Measurements from ENCODE around the gene SLC2A1.

DNA sequence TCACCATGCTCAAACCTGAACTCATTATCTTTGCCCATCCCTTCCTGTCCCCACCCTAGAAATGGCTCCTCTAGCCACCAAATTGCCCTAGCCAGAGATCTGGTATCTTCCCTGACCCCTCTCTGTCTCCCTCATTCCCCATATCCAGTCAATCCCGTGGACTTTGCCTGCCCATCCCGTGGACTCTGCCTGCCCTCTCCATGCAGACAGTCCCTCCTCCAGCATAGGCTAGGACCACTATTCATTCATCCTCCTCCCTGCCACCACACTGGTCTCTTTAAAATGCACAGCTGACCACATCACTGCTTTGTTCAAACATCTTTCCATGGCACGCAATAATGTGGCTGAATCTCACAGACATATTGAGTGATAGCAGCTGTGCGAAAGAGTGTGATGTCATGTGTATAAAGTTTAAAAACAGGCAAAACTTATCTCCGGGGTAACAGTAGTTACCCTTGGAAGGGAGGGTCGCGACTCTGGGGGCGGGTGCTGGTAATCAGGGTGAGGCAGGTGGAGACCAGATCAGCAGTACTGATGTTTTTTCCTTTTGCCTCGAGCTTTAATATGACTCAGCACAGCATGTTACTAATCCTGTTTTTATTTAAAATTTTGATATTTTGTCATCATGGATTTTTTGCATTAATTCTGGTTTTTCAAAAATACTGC lies 4.8 kb upstream of the SLC2A1 start:
- TF ChIP-seq GABPA (IDR thresholded peaks at IDR 0.05; ENCODE audit: low read depth) (no peak), SPI1 (IDR thresholded peaks at IDR 0.05; ENCODE audit: borderline replicate concordance, low read depth) (no peak)
- TF ChIP-seq, protein P1, sequence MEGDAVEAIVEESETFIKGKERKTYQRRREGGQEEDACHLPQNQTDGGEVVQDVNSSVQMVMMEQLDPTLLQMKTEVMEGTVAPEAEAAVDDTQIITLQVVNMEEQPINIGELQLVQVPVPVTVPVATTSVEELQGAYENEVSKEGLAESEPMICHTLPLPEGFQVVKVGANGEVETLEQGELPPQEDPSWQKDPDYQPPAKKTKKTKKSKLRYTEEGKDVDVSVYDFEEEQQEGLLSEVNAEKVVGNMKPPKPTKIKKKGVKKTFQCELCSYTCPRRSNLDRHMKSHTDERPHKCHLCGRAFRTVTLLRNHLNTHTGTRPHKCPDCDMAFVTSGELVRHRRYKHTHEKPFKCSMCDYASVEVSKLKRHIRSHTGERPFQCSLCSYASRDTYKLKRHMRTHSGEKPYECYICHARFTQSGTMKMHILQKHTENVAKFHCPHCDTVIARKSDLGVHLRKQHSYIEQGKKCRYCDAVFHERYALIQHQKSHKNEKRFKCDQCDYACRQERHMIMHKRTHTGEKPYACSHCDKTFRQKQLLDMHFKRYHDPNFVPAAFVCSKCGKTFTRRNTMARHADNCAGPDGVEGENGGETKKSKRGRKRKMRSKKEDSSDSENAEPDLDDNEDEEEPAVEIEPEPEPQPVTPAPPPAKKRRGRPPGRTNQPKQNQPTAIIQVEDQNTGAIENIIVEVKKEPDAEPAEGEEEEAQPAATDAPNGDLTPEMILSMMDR (IDR thresholded peaks at IDR 0.05; ENCODE audit: insufficient read depth, low read length) = no peak

All from HL-60 (cell line).